ENCODE measurements around the gene THSD4. TPM values are rescaled to one million over a fixed set of nuclear protein-coding genes. Genes with fewer than 3 reads are reported as not detected.

The THSD4 gene
- total and polyA plus RNA-seq, 2 of the 8 experiments (the other 6 are each of a cell fraction or from before 2014, with no cell fraction given): 2.5 to 6.2 TPM

GRCh38 chr15:71136793-71137518 is 21.7 kb downstream of the THSD4 start:
- Histone ChIP-seq H2BK15ac (ENCODE audit: low read length) (peak overlapping the region; percentile 46; the same call in 1 of the 2 replicates), H4K8ac (ENCODE audit: extremely low read depth, insufficient read depth, low read length) (no peak overlapping the region), H2BK120ac (replicated peaks; ENCODE audit: low read depth, low read length) (no peak overlapping the region), H3K36me3 (ENCODE audit: control insufficient read depth in 2 of 4, insufficient read depth in 4 of 4, low read length in 3 of 4) (no peaks in the 10 kb centered on the region), H3K4ac (replicated peaks; ENCODE audit: insufficient read length, low read depth, low read length) (no peak overlapping the region), H3K56ac (replicated peaks; ENCODE audit: insufficient read length, low read depth, low read length) (no peak overlapping the region), H2AK5ac (ENCODE audit: low read depth, low read length) (0 out of 2 replicates have a peak overlapping the region, but pooled peaks have one; percentile 17), H2BK20ac (ENCODE audit: low read length) (peak overlapping the region; percentile 43; the same call in 1 of the 2 replicates), H3K79me2 (ENCODE audit: control insufficient read depth in 1 of 2, insufficient read depth in 2 of 2, low read length in 2 of 2) (no peaks in the 10 kb centered on the region), H3K23me2 (ENCODE audit: low read depth, low read length) (no peaks in the 10 kb centered on the region), H3K14ac (ENCODE audit: insufficient read length) (no peak overlapping the region), H3K27me3 (replicated peaks in 1 of 4; ENCODE audit: control insufficient read depth in 3 of 4, extremely low read depth in 1 of 4, insufficient read depth in 3 of 4, low read length in 3 of 4) (no peaks in the 10 kb centered on the region), H2BK5ac (ENCODE audit: low read depth, low read length) (peak overlapping the region; percentile 53; the same call in 1 of the 2 replicates), H2BK12ac (ENCODE audit: low read depth, low read length) (peak overlapping the region; percentile 70; the same call in 1 of the 2 replicates), H2AFZ (ENCODE audit: low read length) (no peak overlapping the region), H3K9ac (replicated peaks in 1 of 4; ENCODE audit: extremely low read depth in 1 of 4, low read depth in 3 of 4, low read length in 3 of 4) (no peak overlapping the region), H3K23ac (ENCODE audit: insufficient read length) (no peak overlapping the region), H3K18ac (ENCODE audit: extremely low read depth, low read length) (peak overlapping the region; percentile 53; the same call in 1 of the 2 replicates), H3K79me1 (ENCODE audit: low read depth, low read length) (0 out of 2 replicates have a peak, but pooled peaks cover 4% of the 10 kb centered on the region), H4K20me1 (replicated peaks in 1 of 2; ENCODE audit: control insufficient read depth in 1 of 2, insufficient read depth in 2 of 2, low read length in 2 of 2) (no peaks in the 10 kb centered on the region), H3K9me3 (ENCODE audit: insufficient read depth in 2 of 2, low read depth in 1 of 2, low read length in 1 of 2) (no peaks in the 10 kb centered on the region), H4K5ac (ENCODE audit: insufficient read length, low read depth, low read length) (no peak overlapping the region), H4K91ac (replicated peaks; ENCODE audit: insufficient read length, low read length) (no peak overlapping the region), H3K27ac (ENCODE audit: low read depth, low read length) (no peak overlapping the region), H3K4me1 (replicated peaks in 1 of 4; ENCODE audit: control insufficient read depth in 3 of 4, insufficient read depth in 4 of 4, low read length in 3 of 4) (peaks cover 0 to 6% (median 1%) of the 10 kb centered on the region in 4 experiments; a peak in 2 of 7 replicates), H3K4me2 (ENCODE audit: insufficient read depth in 1 of 2, low read depth in 2 of 2, low read length in 2 of 2) (no peak overlapping the region), H3K4me3 (ENCODE audit: extremely low read depth in 1 of 4, insufficient read depth in 2 of 4, low read depth in 3 of 4, low read length in 4 of 4) (no peak overlapping the region)
- DNase-seq (ENCODE audit: low read depth in 1 of 2, low spot score in 2 of 2) (no peak), FAIRE-seq (no peak)
- 91% methylated on average over 9 of the region's 11 CpGs; no CpG with 5 or more reads in 1 of the 2 experiments for WGBS, 2 experiments (ENCODE audit: extremely low coverage in 1 of 2, insufficient coverage in 1 of 2, insufficient read length in 1 of 2, insufficient replicate concordance in 2 of 2, low coverage in 1 of 2, low lambda C conversion rate in 2 of 2, missing lambda C conversion rate in 1 of 2)
- POLR2A ChIA-PET (ENCODE audit: partially characterized antibody): no interaction called here
- CTCF ChIA-PET (ENCODE audit: partially characterized antibody): interaction anchor here (1.3 kb wide), 1 partner anchor 10 kb away, joined by 6 read pairs; no protein-coding TSS in a partner anchor
- TF ChIP-seq CREB1 (IDR thresholded peaks at IDR 0.05) (no peak), SP2 (IDR thresholded peaks at IDR 0.05; ENCODE audit: low read length) (no peak)

All from H1 (cell line).